H1 (cell line): ENCODE data around the gene DECR2. TPM values are rescaled to one million over a fixed set of nuclear protein-coding genes. Genes with fewer than 3 reads are reported as not detected.

ENCODE experiments used
- CTCF ChIA-PET: fragments of 300-600 bp; sonication (Branson Sonifier 250); formaldehyde crosslinking; loops from one replicate; lab custom pipeline; 2021; ENCODE audit not compliant: partially characterized antibody; lab: Charles Lee
- POLR2A ChIA-PET: fragments of 300-600 bp; sonication (Branson Sonifier 250); formaldehyde crosslinking; loops from one replicate; lab custom pipeline; 2021; ENCODE audit warnings: inconsistent platforms; ENCODE audit not compliant: partially characterized antibody; lab: Charles Lee
- DNase-seq, 2 experiments: peaks; one replicate each; pipeline versions ENCODE4 v3.0.0 to v3.0.0-alpha.2; 2010 to 2022; ENCODE audit warnings: low spot score in 2 of 2, low read depth in 1 of 2, mixed read lengths in 1 of 2
- FAIRE-seq: peaks from 2 replicates; lab custom pipeline; 2011; peaks lifted over from hg19 to GRCh38; lab: Jason Lieb, UNC
- H2AFZ ChIP-seq: 2 replicates; pipeline ENCODE4 v1.8.1; 2012; ENCODE audit warnings: low read length, inconsistent platforms
- H2AK5ac ChIP-seq: 2 replicates; pipeline ENCODE4 v1.6.1; 2013; ENCODE audit warnings: low read depth, low read length
- H2BK120ac ChIP-seq: replicated peaks from 2 replicates; pipeline ENCODE3; 2013; ENCODE audit warnings: low read depth, low read length, inconsistent platforms
- H2BK12ac ChIP-seq: 2 replicates; pipeline ENCODE4 v1.6.1; 2013; ENCODE audit warnings: low read depth, low read length
- H2BK15ac ChIP-seq: 2 replicates; pipeline ENCODE4 v1.6.1; 2013; ENCODE audit warnings: low read length
- H2BK20ac ChIP-seq: 2 replicates; pipeline ENCODE4 v1.6.1; 2013; ENCODE audit warnings: low read length
- H2BK5ac ChIP-seq: 2 replicates; pipeline ENCODE4 v1.6.1; 2013; ENCODE audit warnings: low read depth, low read length
- H3K14ac ChIP-seq: 2 replicates; pipeline ENCODE4 v1.6.1; 2013; ENCODE audit warnings: inconsistent platforms; ENCODE audit not compliant: insufficient read length
- H3K18ac ChIP-seq: 2 replicates; pipeline ENCODE4 v1.6.1; 2013; ENCODE audit warnings: low read length; ENCODE audit errors: extremely low read depth
- H3K23ac ChIP-seq: 2 replicates; pipeline ENCODE4 v1.6.1; 2013; ENCODE audit warnings: inconsistent platforms; ENCODE audit not compliant: insufficient read length
- H3K23me2 ChIP-seq: 2 replicates; pipeline ENCODE4 v1.6.1; 2013; ENCODE audit warnings: low read depth, low read length
- H3K27ac ChIP-seq: 2 replicates; pipeline ENCODE4 v1.6.1; 2011; ENCODE audit warnings: low read depth, low read length, inconsistent platforms
- H3K27me3 ChIP-seq, 4 experiments: replicated peaks in 1 of 4; 1 replicate in 1 of 4; 2 replicates in 3 of 4; pipeline versions ENCODE4 v1.6.1 to v1.8.1; 2011 to 2013; ENCODE audit warnings: low read length in 3 of 4, mild to moderate bottlenecking in 3 of 4, inconsistent platforms in 2 of 4, mixed read lengths in 2 of 4, moderate library complexity in 1 of 4; ENCODE audit not compliant: control insufficient read depth in 3 of 4, insufficient read depth in 3 of 4; ENCODE audit errors: extremely low read depth in 1 of 4
- H3K36me3 ChIP-seq, 4 experiments: 2 replicates each; pipeline versions ENCODE4 v1.6.1 to v1.8.1; 2011 to 2013; ENCODE audit warnings: mild to moderate bottlenecking in 4 of 4, low read length in 3 of 4, moderate library complexity in 2 of 4, control low read depth in 1 of 4, inconsistent platforms in 1 of 4; ENCODE audit not compliant: insufficient read depth in 4 of 4, control insufficient read depth in 2 of 4
- H3K4ac ChIP-seq: replicated peaks from 2 replicates; pipeline ENCODE3; 2013; ENCODE audit warnings: low read length, low read depth, mixed read lengths, inconsistent platforms; ENCODE audit not compliant: insufficient read length
- H3K4me1 ChIP-seq, 4 experiments: replicated peaks in 1 of 4; 1 replicate in 1 of 4; 2 replicates in 3 of 4; pipeline versions ENCODE4 v1.6.1 to v1.8.1; 2011 to 2013; ENCODE audit warnings: low read length in 3 of 4, inconsistent platforms in 2 of 4, mixed read lengths in 1 of 4; ENCODE audit not compliant: insufficient read depth in 4 of 4, control insufficient read depth in 3 of 4
- H3K4me2 ChIP-seq, 2 experiments: 2 replicates each; pipeline versions ENCODE4 v1.6.1 to v1.8.1; 2011 to 2013; ENCODE audit warnings: low read depth in 2 of 2, low read length in 2 of 2, control low read depth in 1 of 2, inconsistent platforms in 1 of 2, mild to moderate bottlenecking in 1 of 2; ENCODE audit not compliant: insufficient read depth in 1 of 2
- H3K4me3 ChIP-seq, 4 experiments: fragments of 200-600, 300-600 bp in 1 of 4; sonication (generic), shearing (Covaris generic), sonication (Bioruptor Twin) in 1 of 4; 2 replicates each; pipeline versions ENCODE4 v1.5.1 to v1.8.1; 2011 to 2016; ENCODE audit warnings: low read length in 4 of 4, low read depth in 3 of 4, control low read depth in 2 of 4, inconsistent platforms in 2 of 4, mild to moderate bottlenecking in 2 of 4, mixed read lengths in 1 of 4, moderate library complexity in 1 of 4; ENCODE audit not compliant: insufficient read depth in 2 of 4; ENCODE audit errors: extremely low read depth in 1 of 4
- H3K56ac ChIP-seq: replicated peaks from 2 replicates; pipeline ENCODE3; 2013; ENCODE audit warnings: low read depth, mild to moderate bottlenecking, mixed read lengths, low read length, inconsistent platforms; ENCODE audit not compliant: insufficient read length
- H3K79me1 ChIP-seq: 2 replicates; pipeline ENCODE4 v1.6.1; 2013; ENCODE audit warnings: low read depth, low read length, control low read depth
- H3K79me2 ChIP-seq, 2 experiments: 2 replicates each; pipeline versions ENCODE4 v1.6.1 to v1.8.1; 2012 to 2013; ENCODE audit warnings: low read length in 2 of 2, mild to moderate bottlenecking in 2 of 2, inconsistent platforms in 1 of 2; ENCODE audit not compliant: insufficient read depth in 2 of 2, control insufficient read depth in 1 of 2
- H3K9ac ChIP-seq, 4 experiments: replicated peaks in 1 of 4; 1 replicate in 1 of 4; 2 replicates in 3 of 4; pipeline versions ENCODE4 v1.6.1 to v1.8.1; 2011 to 2013; ENCODE audit warnings: low read depth in 3 of 4, low read length in 3 of 4, control low read depth in 2 of 4, mild to moderate bottlenecking in 2 of 4, moderate library complexity in 2 of 4, inconsistent platforms in 1 of 4; ENCODE audit errors: extremely low read depth in 1 of 4
- H3K9me3 ChIP-seq, 2 experiments: 2 replicates each; pipeline versions ENCODE4 v1.6.1 to v1.8.1; 2012 to 2013; ENCODE audit warnings: mild to moderate bottlenecking in 2 of 2, moderate library complexity in 2 of 2, control low read depth in 1 of 2, inconsistent platforms in 1 of 2, low read depth in 1 of 2, low read length in 1 of 2, mixed read lengths in 1 of 2; ENCODE audit not compliant: insufficient read depth in 2 of 2
- H4K20me1 ChIP-seq, 2 experiments: replicated peaks in 1 of 2; 2 replicates each; pipeline versions ENCODE3 to v1.8.1; 2011 to 2013; ENCODE audit warnings: inconsistent platforms in 2 of 2, low read length in 2 of 2, mild to moderate bottlenecking in 1 of 2; ENCODE audit not compliant: insufficient read depth in 2 of 2, control insufficient read depth in 1 of 2
- H4K5ac ChIP-seq: 2 replicates; pipeline ENCODE4 v1.6.1; 2013; ENCODE audit warnings: low read length, low read depth, mixed read lengths, inconsistent platforms; ENCODE audit not compliant: insufficient read length
- H4K8ac ChIP-seq: 2 replicates; pipeline ENCODE4 v1.8.0; 2013; ENCODE audit warnings: mild to moderate bottlenecking, moderate library complexity, low read length, inconsistent platforms; ENCODE audit not compliant: insufficient read depth; ENCODE audit errors: extremely low read depth
- H4K91ac ChIP-seq: replicated peaks from 2 replicates; pipeline ENCODE3; 2013; ENCODE audit warnings: low read length, mixed read lengths, inconsistent platforms; ENCODE audit not compliant: insufficient read length
- ATF3 ChIP-seq: IDR thresholded peaks from 2 replicates; pipeline ENCODE4 v1.6.1; 2011; ENCODE audit warnings: low read depth, mild to moderate bottlenecking, low read length; ENCODE audit not compliant: insufficient read depth
- GTF2F1 ChIP-seq: IDR thresholded peaks from 2 replicates; pipeline ENCODE4 v1.6.1; 2012; ENCODE audit warnings: low read depth, low read length, improper control_type of control experiment, borderline replicate concordance
- KDM1A ChIP-seq: fragments of 200-600, 300-600 bp; sonication (generic); IDR thresholded peaks from 2 replicates; pipeline ENCODE4 v1.7.1; 2016; ENCODE audit warnings: mild to moderate bottlenecking, low read length, borderline replicate concordance
- NANOG ChIP-seq: IDR thresholded peaks from 2 replicates; pipeline ENCODE4 v1.6.1; 2011; ENCODE audit warnings: low read length, low read depth, mild to moderate bottlenecking, inconsistent platforms; ENCODE audit not compliant: insufficient read depth, poor library complexity, severe bottlenecking
- SP2 ChIP-seq: IDR thresholded peaks from 2 replicates; pipeline ENCODE4 v1.6.1; 2012; ENCODE audit warnings: mild to moderate bottlenecking, low read length, inconsistent platforms
- SP4 ChIP-seq: IDR thresholded peaks from 2 replicates; pipeline ENCODE4 v1.6.1; 2012; ENCODE audit warnings: low read length, inconsistent platforms
- SUZ12 ChIP-seq: fragments of 200-600 bp; sonication (generic); IDR thresholded peaks from 2 replicates; pipeline ENCODE4 v1.6.1; 2012; ENCODE audit warnings: mild to moderate bottlenecking, inconsistent platforms, low read length, moderate library complexity, mixed read lengths
- USF2 ChIP-seq: IDR thresholded peaks from 2 replicates; pipeline ENCODE4 v1.6.1; 2011; ENCODE audit warnings: low read length, improper control_type of control experiment
- YY1 ChIP-seq: IDR thresholded peaks from 2 replicates; pipeline ENCODE4 v1.6.1; 2011; ENCODE audit warnings: low read depth, mild to moderate bottlenecking, low read length
- WGBS, 2 experiments: shearing (Covaris generic) in 1 of 2; methylation state at CpG; one replicate each; pipeline versions ENCODE4 v1.1.6 to v1.1.7; 2013 to 2015; ENCODE audit warnings: low lambda C conversion rate in 2 of 2, mixed read lengths in 2 of 2, inconsistent platforms in 1 of 2, low coverage in 1 of 2, missing lambda C conversion rate in 1 of 2; ENCODE audit not compliant: insufficient replicate concordance in 2 of 2, insufficient coverage in 1 of 2, insufficient read length in 1 of 2; ENCODE audit errors: extremely low coverage in 1 of 2, missing lambda C conversion rate in 1 of 2; 5-methylcytosine and 5-hydroxymethylcytosine counted together
- polyA plus RNA-seq, 7 experiments: library from polyadenylated mRNA; depleted of rRNA in 3 of 7; stranded (reverse) in 5 of 7; unstranded in 2 of 7; fragments of >200 nt in 5 of 7; fragments of 200-250 nt in 2 of 7; gene quantifications; 1 replicate in 5 of 7; 2 replicates in 1 of 7; 4 replicates in 1 of 7; pipeline versions ENCODE4 v1.2.1 to v1.2.3, GENCODE V29; 2011 to 2013; ENCODE audit warnings: missing spikeins in 2 of 7, mixed read lengths in 2 of 7
- total RNA-seq: library from RNA; stranded (reverse); fragmentation: NEBNext Ultra II Directional; extraction: Animal tissue kit (Norgen Biotek cat#: 25700); gene quantifications from 2 replicates; pipeline ENCODE4 v1.2.1, GENCODE V29; 2021

The DECR2 gene
- total and polyA plus RNA-seq, 2 of the 8 experiments (the other 6 are each of a cell fraction or from before 2014, with no cell fraction given): 28.2 to 39.9 TPM

GRCh38 chr16:353404-354290 is 48.0 kb upstream of the DECR2 start:
- Histone ChIP-seq H3K4me3 (peak overlapping the region; percentile 30 to 63 (median 37)), H4K5ac (no peak overlapping the region), H2BK5ac (peak overlapping the region; percentile 44; the same call in 1 of the 2 replicates), H3K9me3 (no peaks in the 10 kb centered on the region), H2BK120ac (no peak overlapping the region), H2AFZ (no peak overlapping the region), H4K91ac (no peak overlapping the region), H3K4me2 (peak overlapping the region; percentile 53 to 78; a peak in 3 of 4 replicates), H3K56ac (no peak overlapping the region), H3K9ac (peak overlapping the region in 2 of 4 experiments; percentile 8 to 19; a peak in 4 of 7 replicates), H2BK20ac (no peak overlapping the region), H3K27ac (no peak overlapping the region), H3K23me2 (peaks cover 7% of the 10 kb centered on the region; the same call in 1 of the 2 replicates), H4K8ac (peak overlapping the region; percentile 68), H3K4ac (peak overlapping the region; percentile 78), H2BK12ac (peak overlapping the region; percentile 60; the same call in 1 of the 2 replicates), H3K27me3 (no peaks in the 10 kb centered on the region), H2BK15ac (no peak overlapping the region), H3K79me1 (peaks cover 10% of the 10 kb centered on the region), H2AK5ac (0 out of 2 replicates have a peak overlapping the region, but pooled peaks have one; percentile 39), H3K79me2 (peaks cover 5 to 29% of the 10 kb centered on the region in 2 experiments; a peak in 3 of 4 replicates), H3K36me3 (0 out of 8 replicates have a peak, but pooled peaks cover 0 to 3% (median 0%) of the 10 kb centered on the region in 4 experiments), H3K23ac (no peak overlapping the region), H3K14ac (no peak overlapping the region), H3K4me1 (peaks cover 0 to 4% (median 2%) of the 10 kb centered on the region in 4 experiments; a peak in 4 of 7 replicates), H3K18ac (no peak overlapping the region), H4K20me1 (peaks cover 4 to 14% of the 10 kb centered on the region in 2 experiments)
- DNase-seq (no peak), FAIRE-seq (no peak)
- POLR2A ChIA-PET: interaction anchor here (1.4 to 2.7 kb wide), 4 partner anchors 9 to 17 kb away, joined by 3 to 12 read pairs (median 6); no protein-coding TSS in a partner anchor
- WGBS, 2 experiments: 71% methylated on average over 25 of the region's 25 CpGs; no CpG with 5 or more reads in 1 of the 2 experiments
- CTCF ChIA-PET: interaction anchor here (0.6 to 1.8 kb wide), 5 partner anchors 13 to 248 kb away, joined by 3 to 6 read pairs (median 3); no protein-coding TSS in a partner anchor
- TF ChIP-seq USF2 (no peak), GTF2F1 (no peak), NANOG (no peak), SP4 (no peak), KDM1A (no peak), SUZ12 (no peak), ATF3 (no peak), YY1 (no peak), SP2 (no peak)
